GM10248 (cell line): ENCODE data around the gene DOCK10.

Experiments used
- CTCF ChIA-PET: fragments of 300-600 bp; sonication (Branson Sonifier 250); formaldehyde crosslinking; extraction: SDS; loops from one replicate; lab custom pipeline; 2021; ENCODE audit warnings: antibody characterized with exemption; lab: Yijun Ruan, JAX
- POLR2A ChIA-PET: fragments of 350-650 bp; sonication (Branson Sonifier 250); formaldehyde crosslinking; extraction: SDS; loops from one replicate; lab custom pipeline; 2020; ENCODE audit warnings: antibody characterized with exemption; lab: Yijun Ruan, JAX
- DNase-seq: peaks from one replicate; pipeline ENCODE4 v3.0.0; 2012; ENCODE audit errors: extremely low spot score
- CTCF ChIP-seq: IDR thresholded peaks from 2 replicates; pipeline ENCODE4 v1.5.1; 2012; ENCODE audit warnings: mild to moderate bottlenecking, low read depth; ENCODE audit errors: extremely low read depth, missing control alignments, control extremely low read depth

The DOCK10 gene

GRCh38 chr2:224772494-224772893 is 269.8 kb downstream of the DOCK10 start:
- TF ChIP-seq CTCF, result no peak
- DNase-seq, result no peak
- POLR2A ChIA-PET, result no interaction called here
- CTCF ChIA-PET, result interaction anchor here (1.2 kb wide), 1 partner anchor 9 kb away, joined by 3 read pairs; no protein-coding TSS in a partner anchor

- no peak for DNase-seq
- ChIA-PET POLR2A (no interaction called here), CTCF (interaction anchor here (6.1 kb wide), 1 partner anchor 8 kb away, joined by 32 read pairs; no protein-coding TSS in a partner anchor)
Measured at GRCh38 chr2:224769489-224769888, 272.8 kb downstream of the DOCK10 start.

GRCh38 chr2:224764565-224765236 is 277.6 kb downstream of the DOCK10 start:
- ChIA-PET POLR2A (no interaction called here), CTCF (interaction anchor here (1.2 to 6.1 kb wide), 2 partner anchors 13 to 22 kb away, joined by 3 to 32 read pairs; no protein-coding TSS in a partner anchor)
- DNase-seq, result peak; percentile 18
- no peak for TF ChIP-seq CTCF

More at GRCh38 chr2:224769489-224769888, 272.8 kb downstream of the DOCK10 start:
- TF ChIP-seq CTCF, result no peak

GRCh38 chr2:224757934-224758548 is 284.2 kb downstream of the DOCK10 start:
- TF ChIP-seq CTCF, result no peak
- no peak for DNase-seq
- POLR2A ChIA-PET, result no interaction called here
- CTCF ChIA-PET, result no interaction called here

- no peak for DNase-seq
- no peak for TF ChIP-seq CTCF
- ChIA-PET POLR2A (no interaction called here), CTCF (interaction anchor here (0.8 to 2.7 kb wide), 8 partner anchors 10 to 233 kb away, joined by 3 to 9 read pairs (median 3); no protein-coding TSS in a partner anchor)
Measured at GRCh38 chr2:224753743-224754540, 288.3 kb downstream of the DOCK10 start.
